K562 (cell line): ENCODE data around the gene CTXN1. TPM values are rescaled to one million over a fixed set of nuclear protein-coding genes. Genes with fewer than 3 reads are reported as not detected.

Experiments used
- ATF1 ChIP-seq, 2 experiments: fragments of 450-650 bp in 1 of 2; IDR thresholded peaks; 2 replicates each; pipeline ENCODE4 v1.6.1; 2016; ENCODE audit warnings: missing compliant biosample characterization in 1 of 2, missing genetic modification characterization in 1 of 2
- DLX4 ChIP-seq: fragments of 250-450 bp; sonication (Bioruptor Pico); IDR thresholded peaks from 2 replicates; pipeline ENCODE4 v1.6.1; 2021; ENCODE audit warnings: mild to moderate bottlenecking
- ELF2 ChIP-seq: fragments of 250-450 bp; sonication (Bioruptor Pico); IDR thresholded peaks from 2 replicates; pipeline ENCODE4 v1.5.0; 2021; ENCODE audit warnings: mild to moderate bottlenecking
- GMEB1 ChIP-seq: fragments of 250-450 bp; sonication (Bioruptor Pico); IDR thresholded peaks from 2 replicates; pipeline ENCODE4 v1.4.0; 2020; ENCODE audit warnings: mild to moderate bottlenecking
- HDAC1 ChIP-seq, 2 experiments: fragments of 450-650 bp; IDR thresholded peaks; 2 replicates each; pipeline ENCODE4 v1.6.1; 2016 to 2017; ENCODE audit warnings: inconsistent platforms in 1 of 2, mild to moderate bottlenecking in 1 of 2, moderate library complexity in 1 of 2
- HNRNPUL1 ChIP-seq: fragments of 200-400 bp; formaldehyde crosslinking; IDR thresholded peaks from 2 replicates; pipeline ENCODE4 v1.6.1; 2017; ENCODE audit warnings: low read length
- JUN ChIP-seq, 2 experiments: sonication (generic) in 1 of 2; formaldehyde crosslinking in 1 of 2; IDR thresholded peaks; 2 replicates each; pipeline versions ENCODE4 v1.6.1 to v1.8.0; 2012 to 2022; ENCODE audit warnings: borderline replicate concordance in 2 of 2, mild to moderate bottlenecking in 2 of 2, improper control_type of control experiment in 1 of 2, low read depth in 1 of 2, low read length in 1 of 2, missing genetic modification reagents in 1 of 2
- MNT ChIP-seq, 2 experiments: fragments of 450-650 bp; conservative IDR thresholded peaks; 2 replicates each; pipeline ENCODE4 v1.6.1; 2017; ENCODE audit warnings: mild to moderate bottlenecking in 2 of 2, moderate library complexity in 2 of 2
- NCOA2 ChIP-seq, 2 experiments: fragments of 450-650 bp; IDR thresholded peaks; 2 replicates each; pipeline ENCODE4 v1.6.1; 2018; ENCODE audit warnings: mild to moderate bottlenecking in 2 of 2, moderate library complexity in 1 of 2; ENCODE audit not compliant: partially characterized antibody in 2 of 2
- PHF20 ChIP-seq: fragments of 450-650 bp; IDR thresholded peaks from 2 replicates; pipeline ENCODE4 v1.6.1; 2018; ENCODE audit not compliant: partially characterized antibody
- POLR2A ChIP-seq: fragments of 450-650 bp; conservative IDR thresholded peaks from 2 replicates; pipeline ENCODE4 v1.6.1; 2016
- RB1 ChIP-seq: fragments of 450-650 bp; IDR thresholded peaks from 2 replicates; pipeline ENCODE4 v1.6.1; 2017; ENCODE audit warnings: low read depth, mild to moderate bottlenecking
- RBBP5 ChIP-seq: fragments of 200-600 bp; sonication (generic); IDR thresholded peaks from 2 replicates; pipeline ENCODE4 v1.6.1; 2012; ENCODE audit warnings: borderline replicate concordance, mild to moderate bottlenecking, low read length, control low read depth, inconsistent platforms; ENCODE audit not compliant: insufficient read depth, poor library complexity, severe bottlenecking
- RFX1 ChIP-seq: fragments of 450-650 bp; IDR thresholded peaks from 2 replicates; pipeline ENCODE4 v1.6.1; 2016; ENCODE audit warnings: mild to moderate bottlenecking, moderate library complexity
- SOX6 ChIP-seq: fragments of 450-650 bp; IDR thresholded peaks from 2 replicates; pipeline ENCODE4 v1.6.1; 2014; ENCODE audit warnings: mild to moderate bottlenecking
- SP1 ChIP-seq: sonication (generic); formaldehyde crosslinking; IDR thresholded peaks from 2 replicates; pipeline ENCODE4 v1.8.1; 2022; ENCODE audit warnings: mild to moderate bottlenecking, missing genetic modification reagents
- TCF7L2 ChIP-seq: fragments of 150-350 bp; IDR thresholded peaks from 2 replicates; pipeline ENCODE4 v1.6.1; 2016; ENCODE audit warnings: low read depth, mild to moderate bottlenecking, low read length, moderate library complexity
- TEAD2 ChIP-seq: fragments of 450-650 bp; IDR thresholded peaks from 2 replicates; pipeline ENCODE4 v1.6.1; 2016; ENCODE audit warnings: missing genetic modification characterization, control low read depth, missing compliant biosample characterization
- WHSC1 ChIP-seq: IDR thresholded peaks from one replicate; pipeline ENCODE4 v1.6.1; 2012; ENCODE audit warnings: low read length, control low read depth, inconsistent platforms
- ZBED1 ChIP-seq: IDR thresholded peaks from 2 replicates; pipeline ENCODE4 v1.6.1; 2014
- ZFPM2 ChIP-seq: fragments of 250-450 bp; sonication (Bioruptor Pico); IDR thresholded peaks from 2 replicates; pipeline ENCODE4 v1.5.1; 2022; ENCODE audit warnings: mild to moderate bottlenecking
- polyA plus RNA-seq, 8 experiments: library from polyadenylated mRNA; depleted of rRNA in 4 of 8; stranded (reverse) in 5 of 8; unstranded in 3 of 8; fragments of >200 nt; fragmentation: Nextera tagmentation in 2 of 8; fragmentation: Illumina TruSeq in 1 of 8; extraction: Ambion mirVana in 2 of 8; extraction: Trizol in 1 of 8; gene quantifications; 2 replicates each; pipeline versions ENCODE4 v1.2.1 to v1.2.3, GENCODE V29; 2011 to 2014; ENCODE audit warnings: inconsistent platforms in 1 of 8, missing spikeins in 1 of 8
- total RNA-seq, 7 experiments: library from RNA; depleted of rRNA in 6 of 7; stranded (reverse); fragments of >200 nt in 6 of 7; fragmentation: Illumina TruSeq in 2 of 7; extraction: Trizol in 2 of 7; gene quantifications; 2 replicates each; pipeline versions ENCODE4 v1.2.1 to v1.2.3, GENCODE V29; 2011 to 2021; ENCODE audit warnings: low replicate concordance in 1 of 7

The CTXN1 gene
- total and polyA plus RNA-seq, 9 of the 15 experiments (the other 6 are each of a cell fraction or from before 2014, with no cell fraction given): 0.15 to 37.4 (median 1.8) TPM; not detected in 2

- TF ChIP-seq TEAD2 (tag): no peak
- no peak for TF ChIP-seq TCF7L2
- peak in 1 of 2 experiments; percentile 86; a peak in 2 of 4 replicates for TF ChIP-seq HDAC1 (IDR thresholded peaks at IDR 0.05)
- TF ChIP-seq ELF2: peak; percentile 63
- peak; percentile 96 for TF ChIP-seq HNRNPUL1
- TF ChIP-seq RFX1: no peak
- no peak for TF ChIP-seq RBBP5
- TF ChIP-seq WHSC1: no peak
- TF ChIP-seq POLR2A: peak; percentile 56; the same call in 1 of the 2 replicates
- TF ChIP-seq PHF20: peak; percentile 64
- TF ChIP-seq RB1: no peak; the same call in 1 of the 2 replicates
- TF ChIP-seq MNT (conservative IDR thresholded peaks at IDR 0.05): peak in 1 of 2 experiments; percentile 53; a peak in 3 of 4 replicates
- no peak for TF ChIP-seq DLX4 (CRISPR knock-in tag)
- TF ChIP-seq NCOA2 (IDR thresholded peaks at IDR 0.05; ENCODE audit: partially characterized antibody in 2 of 2): no peak
- TF ChIP-seq JUN (IDR thresholded peaks at IDR 0.05; ENCODE audit: borderline replicate concordance, low read depth, low read length): no peak
- TF ChIP-seq JUN (CRISPR knock-in tag; IDR thresholded peaks at IDR 0.05; ENCODE audit: borderline replicate concordance): peak; percentile 77; the same call in 1 of the 2 replicates
- TF ChIP-seq SP1 (CRISPR knock-in tag): peak; percentile 84; the same call in 1 of the 2 replicates
- no peak for TF ChIP-seq ZBED1
- TF ChIP-seq ATF1 (CRISPR knock-in tag; IDR thresholded peaks at IDR 0.05): no peak
- peak; percentile 32; the same call in 1 of the 2 replicates for TF ChIP-seq ATF1 (tag; IDR thresholded peaks at IDR 0.05)
- TF ChIP-seq ZFPM2 (CRISPR knock-in tag): 0 out of 2 replicates have a peak, but pooled peaks have one; percentile 42
- TF ChIP-seq SOX6: no peak
- TF ChIP-seq GMEB1 (CRISPR knock-in tag): peak; percentile 17; the same call in 1 of the 2 replicates
These were observed 5.2 kb downstream of the CTXN1 start (continued) for GRCh38 chr19:7920519-7921301.
